Prostate gland (tissue), 2 donors: Measurements from ENCODE around the gene SINHCAF. TPM values are rescaled to one million over a fixed set of nuclear protein-coding genes. Genes with fewer than 3 reads are reported as not detected.
"Not testable (repeated sequence)": the region's sequence is repeated elsewhere in the genome, so short reads cannot be mapped to it uniquely, and the experiment has no call there.

Source experiments
- DNase-seq: peaks from one replicate; pipeline ENCODE4 v3.0.0-alpha.2; 2019; ENCODE audit warnings: low spot score
- H3K27ac ChIP-seq, 2 donors: fragments of 200-600 bp; sonication (generic); 2 replicates each; pipeline ENCODE4 v1.5.1; 2017 to 2019
- H3K27me3 ChIP-seq: fragments of 200-600 bp; sonication (generic); replicated peaks from 2 replicates; pipeline ENCODE4 v1.5.1; 2019; ENCODE audit not compliant: insufficient read depth
- H3K36me3 ChIP-seq, 2 donors: fragments of 200-600 bp; sonication (generic); 1 replicate in 1 of 2; 2 replicates in 1 of 2; pipeline versions ENCODE4 v1.5.1 to v1.8.1; 2017 to 2019
- H3K4me1 ChIP-seq: fragments of 200-600 bp; sonication (generic); replicated peaks from 2 replicates; pipeline ENCODE4 v1.5.1; 2019
- H3K4me3 ChIP-seq, 2 donors: fragments of 200-600 bp; sonication (generic); 2 replicates each; pipeline ENCODE4 v1.5.1; 2017 to 2019
- H3K9me3 ChIP-seq: fragments of 200-600 bp; sonication (generic); 2 replicates; pipeline ENCODE4 v1.5.1; 2017
- POLR2A ChIP-seq: fragments of 450-650 bp; IDR thresholded peaks from one replicate; pipeline ENCODE4 v1.6.1; 2016; ENCODE audit warnings: antibody characterized with exemption, mild to moderate bottlenecking
- POLR2AphosphoS5 ChIP-seq: sonication (generic); formaldehyde crosslinking; IDR thresholded peaks from one replicate; pipeline ENCODE4 v1.6.1; 2017; ENCODE audit warnings: antibody characterized with exemption
- WGBS: methylation state at CpG from one replicate; pipeline ENCODE4 v1.1.5; 2018; 5-methylcytosine and 5-hydroxymethylcytosine counted together
- intact Hi-C: fragments of 100-400 bp; cut with DNase I; formaldehyde crosslinking; loops from one replicate; pipeline ENCODE4 v1.14.2; 2022
- total RNA-seq, 2 donors: library from RNA; depleted of rRNA; stranded (reverse); fragments of >200 nt; gene quantifications; one replicate each; pipeline ENCODE4 v1.1.0, GENCODE V29; 2016
- TF ChIP-seq, protein P1 (sequence below), 4 experiments: fragments of 200-600 bp in 2 of 4; fragments of 450-650 bp in 2 of 4; sonication (generic) in 2 of 4; IDR thresholded peaks; 1 replicate in 3 of 4; 2 replicates in 1 of 4; pipeline ENCODE4 v1.5.1; 2016 to 2019; ENCODE audit warnings: antibody characterized with exemption in 4 of 4, mild to moderate bottlenecking in 2 of 4, moderate library complexity in 2 of 4

SINHCAF gene
- total RNA-seq, 2 donors from 2014 or later, result 69.1 to 74.1 TPM

- Histone ChIP-seq H3K27ac (no peak overlapping the region), H3K27me3 (no peaks in the 10 kb centered on the region)
- intact Hi-C loops, result loop anchor here (5.0 kb wide), 1 partner anchor 48 kb away; no protein-coding TSS in a partner anchor
Measured at GRCh38 chr12:31274520-31275300, 51.2 kb downstream of the SINHCAF start.

GRCh38 chr12:31273794-31274193 lies 52.2 kb downstream of the SINHCAF start:
- 98% methylated on average over 6 of the region's 6 CpGs for WGBS
- intact Hi-C loops, result not testable (repeated sequence)

More at GRCh38 chr12:31274520-31275300, 51.2 kb downstream of the SINHCAF start:
- TF ChIP-seq POLR2AphosphoS5 (no peak), POLR2A (no peak)
- TF ChIP-seq, protein P1, sequence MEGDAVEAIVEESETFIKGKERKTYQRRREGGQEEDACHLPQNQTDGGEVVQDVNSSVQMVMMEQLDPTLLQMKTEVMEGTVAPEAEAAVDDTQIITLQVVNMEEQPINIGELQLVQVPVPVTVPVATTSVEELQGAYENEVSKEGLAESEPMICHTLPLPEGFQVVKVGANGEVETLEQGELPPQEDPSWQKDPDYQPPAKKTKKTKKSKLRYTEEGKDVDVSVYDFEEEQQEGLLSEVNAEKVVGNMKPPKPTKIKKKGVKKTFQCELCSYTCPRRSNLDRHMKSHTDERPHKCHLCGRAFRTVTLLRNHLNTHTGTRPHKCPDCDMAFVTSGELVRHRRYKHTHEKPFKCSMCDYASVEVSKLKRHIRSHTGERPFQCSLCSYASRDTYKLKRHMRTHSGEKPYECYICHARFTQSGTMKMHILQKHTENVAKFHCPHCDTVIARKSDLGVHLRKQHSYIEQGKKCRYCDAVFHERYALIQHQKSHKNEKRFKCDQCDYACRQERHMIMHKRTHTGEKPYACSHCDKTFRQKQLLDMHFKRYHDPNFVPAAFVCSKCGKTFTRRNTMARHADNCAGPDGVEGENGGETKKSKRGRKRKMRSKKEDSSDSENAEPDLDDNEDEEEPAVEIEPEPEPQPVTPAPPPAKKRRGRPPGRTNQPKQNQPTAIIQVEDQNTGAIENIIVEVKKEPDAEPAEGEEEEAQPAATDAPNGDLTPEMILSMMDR (IDR thresholded peaks at IDR 0.05), result no peak
- H3K9me3 ChIP-seq, result no peaks in the 10 kb centered on the region
- no peak for DNase-seq
- H3K36me3 ChIP-seq, result no peaks in the 10 kb centered on the region
- H3K4me3 ChIP-seq, result no peak overlapping the region
- no peaks in the 10 kb centered on the region for H3K4me1 ChIP-seq
- 76% methylated on average over 2 of the region's 2 CpGs for WGBS

DNA sequence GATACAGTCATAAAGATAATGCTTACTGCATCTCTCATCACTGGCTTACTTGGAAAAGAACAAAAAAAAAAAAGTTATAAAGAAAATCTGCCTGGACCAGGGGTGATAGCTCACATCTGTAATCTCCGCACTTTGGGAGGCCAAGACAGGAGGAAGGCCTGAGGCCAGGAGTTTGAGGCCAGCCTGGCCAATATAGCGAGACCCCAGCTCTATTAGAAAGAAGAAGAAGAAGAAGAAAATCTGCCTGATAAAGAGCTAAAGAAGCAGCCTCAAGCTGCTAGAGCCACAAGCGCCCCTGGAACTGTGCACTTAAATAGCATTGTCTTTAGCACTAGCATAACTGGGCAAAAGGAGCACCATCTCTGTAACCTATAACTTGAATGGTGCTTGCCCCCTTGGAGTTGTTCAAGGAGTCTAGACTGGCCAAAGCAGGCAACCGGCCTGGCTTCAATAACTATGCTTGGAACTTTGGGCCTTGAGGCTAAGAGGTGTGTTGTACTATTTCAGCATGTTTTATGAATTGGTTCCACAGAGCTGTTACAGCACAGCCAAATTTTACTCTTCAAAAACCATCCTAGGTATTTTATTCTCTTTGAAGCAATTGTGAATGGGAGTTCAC lies 53.2 kb downstream of the SINHCAF start:
- Histone ChIP-seq H3K9me3 (no peaks in the 10 kb centered on the region), H3K36me3 (no peaks in the 10 kb centered on the region), H3K4me3 (no peak overlapping the region), H3K27me3 (no peaks in the 10 kb centered on the region), H3K4me1 (no peaks in the 10 kb centered on the region), H3K27ac (no peak overlapping the region)
- TF ChIP-seq POLR2AphosphoS5 (no peak), POLR2A (no peak)
- TF ChIP-seq, protein P1 (IDR thresholded peaks at IDR 0.05), result no peak
- 84% methylated on average over 4 of the region's 4 CpGs for WGBS
- intact Hi-C loops, result no loop called here
- DNase-seq, result no peak

More at GRCh38 chr12:31273794-31274193, 52.2 kb downstream of the SINHCAF start:
- H3K36me3 ChIP-seq, H3K27me3 ChIP-seq, DNase-seq, H3K4me1 ChIP-seq, H3K27ac ChIP-seq, H3K4me3 ChIP-seq, H3K9me3 ChIP-seq: not testable (repeated sequence)

DNA sequence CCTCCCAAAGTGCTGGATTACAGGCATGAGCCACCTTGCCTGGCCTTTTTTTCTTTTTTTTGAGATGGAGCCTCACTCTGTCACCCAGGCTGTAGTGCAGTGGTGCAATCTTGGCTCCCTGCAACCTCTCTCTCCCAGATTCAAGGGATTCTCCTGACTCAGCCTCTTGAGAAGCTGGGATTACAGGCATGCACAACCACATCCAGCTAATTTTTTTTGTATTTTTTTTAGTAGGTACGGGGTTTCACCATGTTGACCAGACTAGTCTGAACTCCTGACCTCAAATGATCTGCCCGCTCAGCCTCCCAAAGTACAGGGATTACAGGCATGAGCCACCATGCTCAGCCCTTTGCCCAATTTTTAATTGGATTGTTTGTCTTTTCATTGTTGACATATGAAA lies 58.0 kb downstream of the SINHCAF start:
- Histone ChIP-seq H3K27ac (no peak overlapping the region), H3K27me3 (no peaks in the 10 kb centered on the region), H3K9me3 (no peaks in the 10 kb centered on the region), H3K4me1 (no peaks in the 10 kb centered on the region), H3K36me3 (no peaks in the 10 kb centered on the region), H3K4me3 (no peak overlapping the region)
- intact Hi-C loops, result no loop called here
- DNase-seq, result no peak
- 92% methylated on average over 2 of the region's 2 CpGs for WGBS
- TF ChIP-seq POLR2A, result no peak
- TF ChIP-seq POLR2AphosphoS5, result no peak
- TF ChIP-seq, protein P1 (IDR thresholded peaks at IDR 0.05), result no peak

DNA sequence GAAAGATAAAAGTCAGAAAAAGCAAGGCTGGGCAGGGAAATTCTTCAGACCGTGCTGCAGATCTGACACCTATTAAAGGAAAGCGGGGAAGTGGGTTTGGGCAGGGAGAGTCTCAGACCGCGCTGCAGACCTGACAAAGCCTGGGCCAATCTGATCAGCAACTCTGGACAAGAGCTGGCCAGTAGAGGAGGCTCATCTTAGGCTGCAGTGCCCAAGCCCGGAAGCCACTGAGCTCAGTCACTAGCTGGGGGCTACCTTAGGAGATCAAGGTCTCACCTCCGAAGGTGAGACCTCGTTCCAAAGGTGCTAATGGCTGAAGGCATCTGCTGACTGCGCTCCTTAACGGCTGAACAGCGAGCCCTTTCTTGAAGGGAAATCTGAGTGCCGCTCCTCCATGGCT lies 60.2 kb downstream of the SINHCAF start:
- H3K36me3 ChIP-seq, result no peaks in the 10 kb centered on the region
- no peak overlapping the region for H3K27ac ChIP-seq
- intact Hi-C loops, result no loop called here
- no peak overlapping the region for H3K4me3 ChIP-seq
- H3K27me3 ChIP-seq, result no peaks in the 10 kb centered on the region
- 52% methylated on average over 11 of the region's 11 CpGs for WGBS
- no peak for DNase-seq
- TF ChIP-seq, protein P1 (IDR thresholded peaks at IDR 0.05), result no peak
- TF ChIP-seq POLR2A (no peak), POLR2AphosphoS5 (no peak)
- H3K4me1 ChIP-seq, result no peaks in the 10 kb centered on the region
- no peaks in the 10 kb centered on the region for H3K9me3 ChIP-seq
